HS-27A (cell line): ENCODE data around the gene NARS2.
A peak's percentile ranks its signal among the peaks of the same experiment; 100 is the strongest.
"Not testable (repeated sequence)": the region's sequence is repeated elsewhere in the genome, so short reads cannot be mapped to it uniquely, and the experiment has no call there.

Experiments
- DNase-seq: peaks from one replicate; pipeline ENCODE4 v3.0.0-alpha.2; 2012; ENCODE audit warnings: low read depth, missing footprints

NARS2 gene, protein sequence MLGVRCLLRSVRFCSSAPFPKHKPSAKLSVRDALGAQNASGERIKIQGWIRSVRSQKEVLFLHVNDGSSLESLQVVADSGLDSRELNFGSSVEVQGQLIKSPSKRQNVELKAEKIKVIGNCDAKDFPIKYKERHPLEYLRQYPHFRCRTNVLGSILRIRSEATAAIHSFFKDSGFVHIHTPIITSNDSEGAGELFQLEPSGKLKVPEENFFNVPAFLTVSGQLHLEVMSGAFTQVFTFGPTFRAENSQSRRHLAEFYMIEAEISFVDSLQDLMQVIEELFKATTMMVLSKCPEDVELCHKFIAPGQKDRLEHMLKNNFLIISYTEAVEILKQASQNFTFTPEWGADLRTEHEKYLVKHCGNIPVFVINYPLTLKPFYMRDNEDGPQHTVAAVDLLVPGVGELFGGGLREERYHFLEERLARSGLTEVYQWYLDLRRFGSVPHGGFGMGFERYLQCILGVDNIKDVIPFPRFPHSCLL

DNA sequence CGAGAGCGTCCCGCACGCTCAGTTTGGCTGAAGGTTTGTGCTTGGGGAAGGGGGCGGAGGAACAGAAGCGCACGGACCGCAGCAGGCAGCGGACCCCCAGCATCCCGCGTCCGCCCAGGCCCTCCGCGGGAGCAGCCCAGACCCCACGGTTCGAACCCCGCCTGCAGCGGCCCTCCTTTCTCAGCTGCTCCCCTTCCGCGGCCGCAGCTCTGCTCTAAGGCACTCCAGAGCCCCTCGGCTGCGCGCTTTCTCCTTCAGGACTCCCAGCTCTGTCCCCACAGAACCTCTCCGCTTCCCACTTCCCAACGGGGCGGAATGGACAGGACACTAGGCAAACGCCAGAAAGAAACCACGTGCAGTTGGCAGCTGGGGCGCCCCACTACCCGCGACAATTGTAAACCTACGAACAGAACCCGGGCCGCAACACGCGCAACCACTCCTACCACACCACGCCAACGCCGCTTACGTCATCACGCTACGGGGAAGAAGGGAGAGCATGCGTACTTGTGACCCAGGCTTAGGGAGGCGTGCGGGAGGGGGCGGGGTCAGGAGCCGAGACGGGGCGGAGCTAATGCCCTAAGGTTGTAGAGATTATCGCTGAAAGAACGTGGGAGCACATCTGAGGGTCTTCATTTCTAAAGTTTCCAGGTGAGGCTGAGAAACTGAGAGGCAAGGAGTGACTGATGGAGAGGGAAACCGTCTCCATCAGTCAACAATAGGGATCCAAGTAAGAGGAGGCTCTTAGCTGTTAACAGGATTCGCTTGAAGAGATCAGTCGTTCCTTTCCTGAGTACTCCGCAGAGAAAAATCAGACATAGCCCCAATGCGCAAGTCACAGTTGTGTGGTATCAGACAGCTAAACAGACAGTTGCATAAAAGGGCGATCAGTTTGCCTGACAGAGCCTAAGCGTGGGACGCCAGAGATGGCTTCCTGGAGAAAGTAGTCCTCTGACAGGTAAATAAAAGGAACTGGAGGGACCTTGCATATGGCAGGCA lies at the start of gene NARS2:
NARS2 (minus strand) TSS at position 479 of the 996 bp plus-strand sequence; CDS start at position 103, 376 bp downstream.
- DNase-seq, result peak; percentile 96

DNA sequence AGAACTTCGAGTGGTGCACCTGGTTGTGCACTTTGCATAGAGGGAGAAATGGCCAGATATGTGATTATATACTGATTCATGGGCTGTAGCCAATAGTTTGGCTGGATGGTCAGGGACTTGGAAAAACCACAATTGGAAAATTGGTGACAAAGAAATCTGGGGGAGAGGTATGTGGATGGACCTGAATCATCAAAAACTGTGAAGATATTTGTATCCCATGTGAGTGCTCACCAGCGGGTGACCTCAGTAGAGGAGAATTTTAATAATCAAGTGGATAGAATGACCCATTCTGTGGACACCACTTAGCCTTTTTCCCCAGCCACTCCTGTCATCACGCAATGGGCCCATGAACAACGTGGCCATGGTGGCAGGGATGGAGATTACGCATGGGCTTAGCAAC lies 48.0 kb upstream of the NARS2 start:
- DNase-seq, result no peak

DNA sequence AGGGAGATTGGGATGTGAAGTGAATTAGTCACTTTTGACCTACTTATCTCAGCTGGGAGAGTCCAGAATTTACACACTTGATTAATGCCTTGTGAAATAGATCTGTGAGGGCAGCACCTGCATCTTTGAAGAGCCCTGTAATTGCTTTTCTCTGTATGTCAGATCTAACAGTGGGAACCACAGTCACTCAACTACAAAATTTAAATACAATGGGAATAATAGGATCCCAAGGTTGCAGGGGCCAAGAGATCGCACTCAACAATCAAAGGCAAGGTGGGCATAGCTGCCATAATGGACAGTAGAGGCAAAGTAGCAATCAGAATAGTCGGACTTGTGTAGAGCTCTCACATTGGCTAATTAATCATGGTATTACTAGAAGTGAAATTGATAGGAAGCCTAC lies 45.5 kb upstream of the NARS2 start:
- DNase-seq, result no peak

DNA sequence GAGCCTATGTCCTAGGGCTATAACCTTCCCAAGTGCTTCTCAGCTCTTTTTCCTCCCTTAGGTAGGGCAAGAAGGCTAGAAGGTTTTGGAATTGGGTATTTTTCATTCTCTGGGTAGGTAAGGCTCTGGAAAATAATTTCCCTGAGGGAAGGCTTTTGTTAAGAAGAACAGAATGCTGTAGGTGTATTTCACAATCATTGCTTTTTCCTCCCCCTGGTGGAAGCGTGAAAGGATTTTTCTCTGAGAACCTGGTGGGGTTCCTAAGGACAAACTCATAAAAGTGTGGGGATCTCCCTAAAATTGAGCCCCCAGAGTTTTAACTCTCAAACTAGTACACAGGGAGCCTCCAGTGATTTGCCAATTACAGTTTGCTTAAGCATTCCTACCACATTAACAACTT lies 41.1 kb upstream of the NARS2 start:
- no peak for DNase-seq

DNA sequence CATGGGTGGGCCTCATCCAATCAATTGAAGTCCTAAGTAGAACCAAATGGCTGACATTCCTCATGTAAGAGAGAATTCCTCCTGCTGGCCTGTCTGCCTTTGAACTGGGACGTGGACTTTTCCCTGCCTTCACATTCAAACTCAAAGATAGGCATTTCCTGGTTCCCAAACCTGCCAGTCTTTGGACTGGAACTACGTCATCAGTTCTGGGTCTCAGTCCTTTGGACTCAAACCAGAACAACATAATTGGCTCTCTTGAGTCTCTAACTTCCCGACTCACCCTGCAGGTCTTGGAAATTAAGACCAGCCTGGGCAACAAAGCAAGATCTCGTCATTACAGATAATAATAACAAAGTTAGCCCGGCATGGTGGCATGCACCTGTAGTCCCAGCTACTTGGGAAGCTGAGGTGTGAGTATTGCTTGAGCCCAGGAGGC lies 38.7 kb upstream of the NARS2 start:
- DNase-seq, result no peak

DNA sequence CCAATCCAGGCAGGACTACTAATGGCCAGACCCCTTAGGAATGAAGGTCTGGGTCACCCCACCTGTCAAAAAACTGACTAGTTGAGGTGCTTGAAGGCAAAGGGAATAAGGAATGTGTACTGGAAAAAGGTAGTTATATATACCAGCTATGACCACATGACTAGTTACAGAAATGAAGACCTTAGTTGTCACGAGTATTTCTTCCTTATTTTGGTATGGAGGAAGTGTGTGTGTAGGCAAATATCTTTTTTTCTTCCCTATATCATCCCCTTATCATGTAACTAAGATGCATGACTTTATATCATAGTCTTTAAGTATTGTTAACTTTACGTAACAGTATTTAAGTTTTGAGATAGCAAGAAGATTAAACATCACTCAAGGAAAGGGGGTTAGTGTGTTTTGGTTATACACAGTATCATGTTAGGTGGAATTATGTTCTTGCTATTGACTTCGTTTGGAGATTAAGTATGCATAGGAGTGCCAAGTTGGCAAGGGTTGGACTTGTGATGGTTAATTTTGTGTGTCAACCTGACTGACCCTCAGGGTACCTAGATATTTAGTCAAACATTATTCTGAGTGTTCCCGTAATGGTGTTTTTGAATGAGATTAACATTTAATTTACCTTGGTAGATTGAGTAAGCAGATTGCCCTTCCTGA lies 38.2 kb upstream of the NARS2 start:
- DNase-seq, result no peak

DNA sequence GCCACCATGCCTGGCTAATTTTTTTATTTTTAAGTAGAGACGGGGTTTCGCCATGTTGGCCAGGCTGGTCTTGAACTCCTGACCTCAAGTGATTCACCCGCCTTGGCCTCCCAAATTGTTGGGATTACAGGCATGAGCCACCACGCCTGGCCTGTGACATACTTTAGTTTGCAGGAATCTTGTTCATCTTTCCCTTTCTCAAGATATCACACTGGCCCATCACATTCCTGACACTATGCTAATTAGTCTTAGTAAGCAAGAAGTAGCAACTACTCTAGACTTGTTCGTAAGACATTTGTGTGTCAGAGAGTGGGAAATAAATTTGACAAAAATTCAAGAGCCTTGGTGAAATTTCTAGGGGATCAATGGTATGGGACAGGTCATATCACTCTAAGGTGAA lies 34.7 kb upstream of the NARS2 start:
- DNase-seq, result not testable (repeated sequence)

DNA sequence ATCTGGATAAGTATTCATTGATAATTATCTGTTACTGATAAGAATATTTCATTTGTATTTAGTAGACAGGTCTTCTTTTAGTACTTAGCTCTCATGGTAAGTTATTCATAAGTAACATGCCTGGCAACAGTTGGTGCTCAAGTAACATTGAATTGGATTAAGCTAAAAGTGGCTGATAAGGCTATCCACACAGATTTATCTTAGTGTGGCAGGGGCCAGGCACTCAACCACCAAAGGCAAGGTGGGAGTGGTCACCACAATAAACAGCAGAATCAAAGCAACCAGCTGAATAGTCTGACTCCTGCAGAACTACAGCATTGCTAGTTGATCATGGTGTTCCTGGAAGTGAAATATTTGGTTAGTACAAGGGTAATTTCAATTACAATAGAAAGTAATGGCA lies 33.0 kb upstream of the NARS2 start:
- DNase-seq, result no peak

DNA sequence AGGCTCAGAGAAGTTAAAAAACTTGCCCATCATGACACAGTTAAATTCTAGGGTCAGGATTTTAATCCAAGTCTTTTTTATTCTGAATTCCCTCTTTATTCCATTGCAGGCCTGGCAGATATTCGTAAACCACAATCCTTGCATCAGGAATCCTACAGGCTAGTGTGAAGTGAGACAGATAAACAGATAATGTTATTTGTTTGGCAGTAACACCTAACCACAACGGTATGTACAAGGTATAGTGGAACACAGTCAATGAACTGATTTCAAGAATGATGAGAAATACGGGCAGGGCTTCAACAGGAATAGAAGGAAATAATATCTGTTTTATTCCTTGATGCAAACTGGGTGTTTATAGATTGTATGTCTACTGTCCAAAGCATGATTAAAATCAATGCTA lies 32.0 kb upstream of the NARS2 start:
- DNase-seq, result no peak

DNA sequence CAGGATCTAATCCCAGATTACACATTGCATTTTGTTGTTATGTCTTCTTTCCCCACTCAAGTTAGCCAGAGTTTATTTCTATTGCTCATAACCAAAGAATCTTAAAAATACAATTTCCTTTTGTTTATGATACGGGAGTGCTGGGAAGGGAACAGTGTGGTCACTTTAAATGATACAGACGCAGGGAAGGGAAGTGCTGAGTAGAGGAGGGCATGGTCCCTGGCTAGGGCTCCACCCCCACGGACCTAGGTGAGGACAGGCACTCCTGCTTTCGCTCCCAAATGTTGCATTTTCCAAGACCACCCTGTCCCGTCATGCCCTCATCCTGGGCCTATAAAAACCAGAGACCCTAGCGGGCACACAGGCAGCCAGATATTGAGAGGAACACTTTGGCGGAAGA lies 30.6 kb upstream of the NARS2 start:
- no peak for DNase-seq

DNA sequence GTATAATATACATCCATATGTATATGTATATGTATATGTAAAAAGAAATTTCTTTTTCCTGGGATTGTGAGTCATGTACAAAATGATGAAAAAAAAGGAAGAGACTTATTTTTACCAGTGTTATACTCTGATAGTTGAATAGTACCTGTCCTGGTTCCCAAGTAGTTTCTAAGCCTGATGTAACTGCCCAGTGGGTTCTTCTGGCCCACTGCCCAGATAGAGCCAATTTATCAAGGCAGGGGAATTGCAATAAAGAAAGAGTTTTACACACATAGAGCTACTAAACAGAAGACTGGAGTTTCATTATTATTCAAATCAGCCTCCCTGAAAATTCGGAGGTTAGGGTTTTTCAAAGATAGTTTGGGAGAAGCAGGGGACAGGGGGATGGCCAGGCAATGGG lies 29.1 kb upstream of the NARS2 start:
- DNase-seq, result no peak

DNA sequence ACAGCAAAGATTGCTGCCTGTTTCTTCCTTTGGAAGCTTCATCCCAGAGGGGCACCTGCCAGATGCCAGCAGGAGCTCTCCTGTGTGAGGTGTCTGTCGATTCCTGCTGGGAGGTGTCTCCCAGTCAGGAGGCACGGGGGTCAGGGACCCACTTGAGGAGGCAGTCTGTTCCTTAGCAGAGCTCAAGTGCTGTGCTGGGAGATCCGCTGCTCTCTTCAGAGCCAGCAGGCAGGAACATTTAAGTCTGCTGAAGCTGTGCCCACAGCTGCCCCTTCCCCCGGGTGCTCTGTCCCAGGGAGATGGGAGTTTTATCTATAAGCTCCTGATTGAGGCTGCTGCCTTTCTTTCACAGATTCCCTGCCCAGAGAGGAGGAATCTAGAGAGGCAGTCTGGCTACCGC lies 28.1 kb upstream of the NARS2 start:
- DNase-seq, result not testable (repeated sequence)

DNA sequence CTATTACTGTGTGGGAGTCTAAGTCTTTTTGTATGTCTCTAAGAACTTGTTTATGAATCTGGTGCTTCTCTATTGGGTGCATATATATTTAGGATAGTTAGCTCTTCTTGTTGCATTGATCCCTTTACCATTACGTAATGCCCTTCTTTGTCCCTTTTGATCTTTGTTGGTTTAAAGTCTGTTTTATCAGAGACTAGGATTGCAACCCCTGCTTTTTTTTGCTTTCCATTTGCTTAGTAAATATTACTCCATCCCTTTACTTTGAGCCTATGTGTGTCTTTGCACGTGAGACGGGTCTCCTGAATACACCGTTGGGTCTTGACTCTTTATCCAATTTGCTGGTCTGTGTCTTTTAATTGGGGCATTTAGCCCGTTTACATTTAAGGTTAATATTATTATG lies 26.4 kb upstream of the NARS2 start:
- not testable (repeated sequence) for DNase-seq

DNA sequence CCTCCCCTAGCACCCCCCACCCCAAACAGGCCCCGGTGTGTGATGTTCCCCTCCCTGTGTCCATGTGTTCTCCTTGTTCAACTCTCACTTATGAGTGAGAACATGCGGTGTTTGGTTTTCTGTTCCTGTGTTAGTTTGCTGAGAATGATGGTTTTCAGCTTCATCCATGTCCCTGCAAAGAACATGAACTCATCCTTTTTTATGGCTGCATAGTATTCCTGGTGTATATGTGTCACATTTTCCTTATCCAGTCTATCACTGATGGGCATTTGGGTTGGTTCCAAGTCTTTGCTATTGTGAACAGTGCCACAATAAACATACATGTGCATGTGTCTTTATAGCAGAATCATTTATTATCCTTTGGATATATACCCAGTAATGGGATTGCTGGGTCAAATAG lies 22.9 kb upstream of the NARS2 start:
- DNase-seq, result not testable (repeated sequence)

DNA sequence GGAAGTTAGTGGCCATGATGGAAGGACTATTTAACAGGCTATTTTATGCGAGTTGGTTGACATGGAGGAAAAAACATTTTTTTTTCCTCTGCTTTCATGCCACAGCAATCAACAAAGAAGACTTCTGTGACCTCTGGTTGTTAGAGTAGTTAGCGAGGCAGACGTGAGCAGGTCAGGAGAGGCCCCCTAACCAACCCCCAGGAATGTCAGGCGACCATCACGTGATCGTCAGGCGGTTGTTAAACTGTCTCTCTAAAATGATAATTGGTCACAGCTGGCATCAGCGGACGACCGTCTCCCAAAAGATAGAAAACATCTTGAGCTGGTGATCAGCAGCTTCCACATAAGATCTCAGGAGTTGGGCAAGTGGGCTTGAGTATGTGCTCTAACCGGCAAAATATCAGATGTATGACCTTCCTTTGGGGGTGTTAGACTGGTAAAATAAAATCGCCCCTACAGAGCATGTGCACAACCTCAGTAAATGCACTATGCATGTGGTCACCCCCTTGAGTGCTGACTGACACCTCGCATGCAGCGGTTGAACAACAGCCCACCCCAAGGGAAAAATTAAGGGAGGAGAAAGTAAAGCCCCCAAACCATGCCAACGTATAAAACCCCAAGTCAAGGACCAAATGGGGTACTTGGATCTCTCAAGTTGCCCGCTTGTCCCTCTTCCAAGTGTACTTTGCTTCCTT lies 20.9 kb upstream of the NARS2 start:
- DNase-seq, result no peak

DNA sequence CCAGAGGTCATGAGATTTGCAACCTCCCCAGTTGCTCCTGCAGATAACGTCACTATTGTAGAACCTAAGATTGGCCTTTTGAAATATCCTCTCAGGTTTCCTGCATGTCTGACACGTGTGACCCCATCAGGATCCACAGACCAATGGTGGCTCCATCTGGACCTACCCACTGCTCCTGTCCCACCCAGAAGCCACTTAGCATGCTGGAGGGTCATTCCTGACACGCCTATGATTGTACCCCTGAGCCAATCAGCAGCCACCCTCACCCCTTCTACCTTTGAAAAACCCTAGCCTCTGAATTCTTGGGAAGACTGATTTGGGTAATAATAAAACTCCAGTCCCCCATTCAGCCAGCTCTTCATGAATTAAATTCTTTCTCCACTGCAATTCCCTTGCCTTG lies 20.1 kb upstream of the NARS2 start:
- no peak for DNase-seq

DNA sequence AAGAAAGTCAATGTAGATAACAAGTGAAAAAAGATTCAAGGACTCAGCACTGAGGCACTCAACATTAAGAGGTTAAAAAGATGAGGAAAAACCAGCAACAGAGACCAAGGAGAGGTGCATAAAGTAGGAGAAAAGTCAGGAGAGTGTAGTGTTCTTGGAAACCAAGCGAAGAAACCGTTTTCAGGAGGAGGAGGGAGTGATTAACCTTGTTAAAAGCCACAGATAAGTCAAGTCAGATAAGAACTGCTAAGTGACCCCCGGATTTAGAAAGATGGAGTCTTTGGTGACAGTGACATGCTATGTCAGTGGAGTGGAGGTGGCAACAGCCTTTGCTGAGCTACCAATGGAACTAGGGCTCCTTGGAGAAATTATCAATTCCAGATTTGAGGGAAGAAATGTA lies 13.9 kb upstream of the NARS2 start:
- no peak for DNase-seq

DNA sequence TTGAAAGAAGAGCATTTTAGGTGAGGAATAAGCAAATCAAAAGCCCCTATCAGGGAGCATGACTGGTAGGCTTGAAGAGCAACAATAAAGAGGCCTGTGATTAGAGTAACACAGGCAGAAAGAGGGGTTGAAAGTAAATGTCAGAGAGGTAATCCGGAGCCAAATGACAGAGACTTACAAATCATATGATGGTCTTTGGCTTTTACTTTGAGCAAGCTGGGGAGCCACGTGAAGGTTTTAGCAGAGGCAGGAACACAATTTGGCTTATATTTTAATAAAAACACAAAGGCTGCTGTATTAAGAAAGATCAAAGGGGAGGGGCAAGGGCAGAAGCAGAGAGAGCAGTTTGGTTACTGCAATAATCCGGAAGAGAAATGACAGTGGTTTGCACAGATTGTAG lies 12.8 kb upstream of the NARS2 start:
- DNase-seq, result no peak

DNA sequence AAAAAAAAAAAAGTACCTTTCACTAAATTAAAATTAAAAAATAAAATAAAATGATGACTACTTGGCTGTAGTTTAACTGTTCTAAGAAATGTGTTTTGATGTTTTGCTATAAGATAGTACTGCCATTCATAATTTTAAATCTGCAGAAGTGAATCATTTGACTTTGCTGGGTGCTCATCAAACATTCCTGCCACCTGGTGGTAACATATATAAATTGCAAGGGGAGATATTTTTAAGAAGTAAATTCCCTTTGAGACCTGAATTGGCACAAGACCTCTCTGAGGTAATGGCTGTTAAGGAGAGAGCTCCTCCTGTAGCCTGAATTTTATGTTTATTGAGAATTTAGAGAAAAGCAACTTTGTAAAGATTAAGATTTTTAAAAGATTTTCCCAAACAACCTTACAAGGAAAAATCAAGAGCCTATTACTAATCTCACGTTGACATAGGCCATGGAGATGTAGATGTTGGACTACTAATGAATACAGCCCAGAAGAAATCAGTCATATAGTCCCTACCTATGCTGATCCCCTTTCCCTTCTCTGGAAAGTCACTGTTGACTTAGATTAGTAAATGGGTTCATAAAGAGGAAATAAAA lies 11.9 kb upstream of the NARS2 start:
- no peak for DNase-seq

DNA sequence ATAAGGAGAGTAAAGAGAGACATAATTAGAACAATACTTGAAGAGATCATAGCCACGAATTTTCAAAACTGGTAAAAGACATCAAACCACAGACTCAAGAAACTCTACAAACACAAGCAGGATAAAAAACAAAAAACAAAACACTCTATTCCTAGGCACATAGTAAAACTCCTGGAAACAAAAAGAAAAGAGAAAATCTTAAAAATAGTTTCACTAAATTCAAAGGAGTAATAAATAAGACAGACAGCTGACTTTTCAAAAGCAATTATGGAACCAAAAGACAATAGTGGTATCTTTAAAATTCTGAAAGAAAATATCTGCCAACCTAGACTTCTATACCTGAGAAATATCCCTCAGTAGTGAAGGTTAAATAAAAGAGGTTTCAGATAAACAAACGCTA lies 9.2 kb upstream of the NARS2 start:
- DNase-seq, result no peak

DNA sequence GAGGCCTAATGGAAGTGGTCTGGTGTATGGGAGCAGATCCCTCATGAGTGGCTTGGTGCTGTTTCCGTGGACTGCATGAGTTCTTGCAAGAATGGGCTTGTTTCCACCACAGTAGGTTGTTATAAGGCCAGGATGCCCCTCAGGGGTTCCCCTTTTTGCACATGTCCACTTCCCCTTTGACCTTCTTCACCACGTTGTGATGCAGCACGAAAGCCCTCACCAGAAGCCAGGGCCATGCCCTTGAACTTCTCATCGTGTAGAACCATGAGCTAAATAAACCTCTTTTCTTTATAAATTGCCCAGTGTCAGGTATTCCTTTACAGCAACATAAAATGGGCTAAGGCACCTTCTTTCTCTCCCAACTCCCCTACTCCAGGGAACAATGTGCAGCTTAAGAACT lies 2.8 kb upstream of the NARS2 start:
- DNase-seq, result no peak
